Measurements from ENCODE around the gene ERFL. TPM values are rescaled to one million over a fixed set of nuclear protein-coding genes. Genes with fewer than 3 reads are reported as not detected.

The ERFL gene
- polyA plus RNA-seq, 1 of the 3 experiments (the other 2 are of a cell fraction): 0.07 TPM

GRCh38 chr19:41879080-41879479 is 49.2 kb downstream of the ERFL start:
- H2AFZ ChIP-seq (ENCODE audit: low read depth): no peak overlapping the region

More at GRCh38 chr19:41879080-41879479, 49.2 kb downstream of the ERFL start:
- Histone ChIP-seq H3K9ac (no peak overlapping the region), H3K4me2 (no peak overlapping the region), H3K27ac (ENCODE audit: low read depth in 2 of 2, low read length in 1 of 2) (no peak overlapping the region), H3K4me3 (ENCODE audit: low read depth in 2 of 2, low read length in 1 of 2) (no peak overlapping the region), H3K36me3 (replicated peaks in 1 of 2; ENCODE audit: control insufficient read depth in 1 of 2, insufficient read depth in 2 of 2, low read length in 1 of 2) (no peaks in the 10 kb centered on the region), H3K9me3 (no peaks in the 10 kb centered on the region), H3F3A (replicated peaks; ENCODE audit: insufficient read depth) (peaks cover 22% of the 10 kb centered on the region), H3K79me2 (ENCODE audit: insufficient read depth) (no peaks in the 10 kb centered on the region), H3K9me2 (no peaks in the 10 kb centered on the region), H3K27me3 (ENCODE audit: insufficient read depth) (no peaks in the 10 kb centered on the region), H3K4me1 (ENCODE audit: control insufficient read depth in 1 of 2, insufficient read depth in 2 of 2, low read depth in 1 of 2, low read length in 1 of 2) (peaks cover 0 to 10% of the 10 kb centered on the region in 2 experiments; a peak in 1 of 4 replicates), H4K20me1 (ENCODE audit: insufficient read depth) (no peaks in the 10 kb centered on the region)
- POLR2A ChIA-PET: no interaction called here
- TF ChIP-seq JUND (IDR thresholded peaks at IDR 0.05): no peak
- TF ChIP-seq FOXM1 (IDR thresholded peaks at IDR 0.05; ENCODE audit: low read depth): no peak
- TF ChIP-seq YY1 (IDR thresholded peaks at IDR 0.05; ENCODE audit: low read depth): no peak
- no peak for TF ChIP-seq PBX3 (IDR thresholded peaks at IDR 0.05)
- TF ChIP-seq USF1 (IDR thresholded peaks at IDR 0.05; ENCODE audit: borderline replicate concordance, low read depth): no peak
- TF ChIP-seq EZH2phosphoT487 (IDR thresholded peaks at IDR 0.05; ENCODE audit: borderline replicate concordance, low read depth): no peak
- TF ChIP-seq CHD2 (IDR thresholded peaks at IDR 0.05; ENCODE audit: low read length, partially characterized antibody): no peak
- no peak for TF ChIP-seq POLR2AphosphoS5 (IDR thresholded peaks at IDR 0.05; ENCODE audit: low read depth, low read length)
- TF ChIP-seq NFIC (IDR thresholded peaks at IDR 0.05; ENCODE audit: borderline replicate concordance): no peak
- TF ChIP-seq RAD21 (IDR thresholded peaks at IDR 0.05; ENCODE audit: low read length): no peak
- TF ChIP-seq IRF3 (IDR thresholded peaks at IDR 0.05; ENCODE audit: low read depth, low read length): no peak
- TF ChIP-seq REST (IDR thresholded peaks at IDR 0.05; ENCODE audit: low read depth, low read length): no peak
- TF ChIP-seq MAX (IDR thresholded peaks at IDR 0.05; ENCODE audit: low read depth): no peak
- TF ChIP-seq SMC3 (IDR thresholded peaks at IDR 0.05; ENCODE audit: low read depth, low read length): no peak
- no peak for TF ChIP-seq FOXJ3 (CRISPR knock-in tag; IDR thresholded peaks at IDR 0.05)
- no peak for TF ChIP-seq RXRA (IDR thresholded peaks at IDR 0.05; ENCODE audit: borderline replicate concordance, low read depth)
- TF ChIP-seq MXI1 (IDR thresholded peaks at IDR 0.05; ENCODE audit: low read depth, low read length): no peak
- TF ChIP-seq TAF1 (IDR thresholded peaks at IDR 0.05; ENCODE audit: borderline replicate concordance, low read depth, low read length): no peak
- no peak for TF ChIP-seq SIN3A (IDR thresholded peaks at IDR 0.05; ENCODE audit: borderline replicate concordance, low read depth, low read length)
- no peak for TF ChIP-seq CTCF (IDR thresholded peaks at IDR 0.05)
- CTCF ChIA-PET: no interaction called here
- no peak for DNase-seq
- 82% methylated on average over 19 of the region's 21 CpGs for WGBS (ENCODE audit: low lambda C conversion rate)
